Choroid plexus epithelial cell (primary cell): ENCODE measurements around the gene WDR89.

Source experiments
- DNase-seq: peaks from one replicate; pipeline ENCODE4 v3.0.0-alpha.2; 2010; ENCODE audit warnings: low read depth
- H3K4me3 ChIP-seq: 2 replicates; pipeline ENCODE4 v1.5.1; 2011; ENCODE audit warnings: low read depth, mild to moderate bottlenecking, control low read depth, low read length, moderate library complexity
- CTCF ChIP-seq: conservative IDR thresholded peaks from 2 replicates; pipeline ENCODE4 v1.5.1; 2011; ENCODE audit warnings: low read depth, mild to moderate bottlenecking, control low read depth, inconsistent platforms, low read length, moderate library complexity

Gene WDR89

GRCh38 chr14:63654936-63655335 lies 13.3 kb upstream of the WDR89 start:
- no peak for DNase-seq
- no peak for TF ChIP-seq CTCF
- H3K4me3 ChIP-seq: no peak overlapping the region

GRCh38 chr14:63654346-63654745 lies 12.7 kb upstream of the WDR89 start:
- peak; percentile 14 for DNase-seq
- no peak overlapping the region for H3K4me3 ChIP-seq
- TF ChIP-seq CTCF: no peak

GRCh38 chr14:63652406-63652805 lies 10.7 kb upstream of the WDR89 start:
- DNase-seq: no peak
- no peak overlapping the region for H3K4me3 ChIP-seq
- TF ChIP-seq CTCF: no peak

- H3K4me3 ChIP-seq: no peak overlapping the region
- no peak for TF ChIP-seq CTCF
- DNase-seq: no peak
Observed at GRCh38 chr14:63650256-63650952, 8.7 kb upstream of the WDR89 start.

- no peak overlapping the region for H3K4me3 ChIP-seq
- no peak for TF ChIP-seq CTCF
- peak; percentile 14 for DNase-seq
Observed at GRCh38 chr14:63647696-63648410, 6.2 kb upstream of the WDR89 start.

GRCh38 chr14:63644741-63645140 lies 3.1 kb upstream of the WDR89 start:
- TF ChIP-seq CTCF: no peak
- DNase-seq: no peak
- no peak overlapping the region for H3K4me3 ChIP-seq
